Inflammatory macrophage treated with lipopolysaccharide for 1 hour (primary cell): ENCODE results near the gene PPFIBP1.
"Not testable (repeated sequence)": the region's sequence is repeated elsewhere in the genome, so short reads cannot be mapped to it uniquely, and the experiment has no call there.

Source experiments
- DNase-seq, 2 donors: peaks; one replicate each; pipeline ENCODE4 v3.0.0-alpha.2; 2020 to 2022

PPFIBP1 gene

GRCh38 chr12:27544858-27545257, 20.9 kb downstream of the PPFIBP1 start:
- not testable (repeated sequence) for DNase-seq

DNA sequence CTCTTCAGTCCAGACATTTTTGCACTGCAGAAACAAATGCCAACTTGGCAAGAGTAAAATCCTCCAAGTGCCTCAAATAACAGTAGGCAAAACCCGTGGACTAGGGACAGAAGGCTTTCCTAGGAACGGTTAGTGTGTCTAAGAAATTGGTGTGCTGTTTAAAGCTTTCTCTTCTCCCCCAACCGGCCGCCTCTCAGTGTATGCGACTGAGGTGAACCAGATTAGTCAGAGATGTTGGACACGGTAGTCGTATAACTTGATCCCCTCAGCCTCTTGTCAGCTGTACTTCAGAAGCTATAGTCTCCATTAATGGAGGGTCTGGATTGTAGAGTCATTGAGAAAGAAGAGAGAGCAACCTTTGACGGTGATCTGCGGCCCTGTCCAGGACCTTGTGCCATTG, 21.7 kb downstream of the PPFIBP1 start:
- DNase-seq = no peak

DNA sequence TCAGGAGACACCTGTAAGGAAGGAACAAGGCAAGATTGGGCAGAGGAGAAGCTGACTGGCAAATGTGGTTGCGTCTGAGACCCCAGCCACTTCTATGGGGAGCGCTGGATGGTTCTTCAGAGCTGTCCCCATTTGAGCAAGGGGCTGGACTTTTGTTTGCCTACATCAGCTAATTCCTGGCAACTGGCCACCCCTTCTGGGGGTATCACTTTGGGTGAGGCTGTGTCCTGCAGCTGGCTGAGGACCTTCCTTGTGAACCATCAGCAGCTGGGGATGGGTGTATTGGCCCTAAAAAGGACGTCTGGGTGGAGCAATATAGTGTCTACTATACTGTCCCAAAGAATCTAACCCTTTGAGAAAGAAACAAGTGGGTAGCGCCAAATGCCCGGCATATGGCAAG, 23.6 kb downstream of the PPFIBP1 start:
- no peak for DNase-seq

GRCh38 chr12:27548301-27549199, 24.5 kb downstream of the PPFIBP1 start:
- peak; percentile 20 to 45 for DNase-seq

DNA sequence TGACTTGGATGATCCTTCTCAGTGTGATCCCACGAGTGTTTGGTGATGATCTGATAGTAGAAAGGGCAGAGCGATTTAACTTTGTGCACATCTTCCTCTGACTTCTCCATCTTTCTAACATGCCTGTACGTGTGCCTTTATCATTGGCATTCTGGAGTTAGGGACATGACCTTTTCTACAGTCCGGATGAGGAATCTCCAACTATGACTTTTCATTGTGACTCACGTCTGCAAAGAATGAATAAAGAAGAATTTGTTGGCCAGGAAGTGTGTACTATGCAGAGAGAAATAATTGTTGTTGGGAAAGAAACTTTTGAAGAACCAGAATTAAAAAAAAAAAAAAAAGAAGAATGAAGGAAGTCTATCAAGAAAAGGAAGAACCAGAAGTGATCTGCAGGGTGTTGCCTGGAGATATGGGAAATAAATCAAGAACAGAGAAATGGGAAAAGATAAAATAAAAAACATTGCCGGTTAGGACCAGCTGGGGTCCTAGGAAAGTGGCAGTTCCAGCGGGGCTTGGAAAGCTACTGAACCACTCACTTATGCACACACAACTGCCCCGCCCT, 25.3 kb downstream of the PPFIBP1 start:
- DNase-seq = peak; percentile 45 to 50

DNA sequence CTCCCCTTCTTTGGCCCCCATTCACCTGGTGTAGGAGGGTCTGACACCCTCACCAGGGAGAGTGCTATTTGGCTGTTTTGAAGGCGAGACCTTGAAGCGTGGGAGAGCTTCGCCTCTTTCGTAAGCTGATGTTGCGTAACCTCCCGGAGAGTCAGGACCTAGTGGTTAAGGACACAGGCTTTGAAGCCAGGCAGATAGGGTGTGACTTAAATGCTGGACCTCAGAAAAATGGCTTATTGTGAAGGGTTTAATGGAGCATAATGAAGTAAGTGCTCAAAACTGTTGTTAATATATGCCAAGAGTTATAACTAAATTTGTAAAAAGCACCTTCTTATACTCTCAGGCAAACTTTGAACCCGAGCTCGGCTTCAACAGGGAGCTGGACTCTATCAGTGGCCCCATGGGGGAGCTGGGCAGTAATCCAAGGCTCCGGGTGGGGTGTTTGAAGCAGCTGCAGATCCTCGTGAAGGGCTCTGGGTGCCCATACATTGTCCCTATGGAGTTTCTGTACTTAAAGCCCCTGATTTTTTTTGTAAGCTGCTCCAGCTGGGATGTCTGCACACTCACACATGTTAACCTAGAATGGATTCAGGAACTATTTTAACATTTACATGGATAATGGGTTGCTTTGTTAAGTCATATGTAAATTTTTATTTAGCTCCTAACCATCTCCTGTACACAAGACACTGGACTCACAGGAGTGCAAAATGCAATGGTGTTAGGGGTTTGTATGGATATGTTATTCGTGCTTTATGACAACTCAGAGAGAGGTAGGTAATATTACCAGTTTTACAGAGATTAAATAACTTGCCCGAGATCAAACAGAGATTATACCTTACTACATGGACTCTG, 26.0 kb downstream of the PPFIBP1 start:
- peak; percentile 80 to 87 for DNase-seq

- no peak for DNase-seq
Observed at GRCh38 chr12:27550653-27550975, 26.6 kb downstream of the PPFIBP1 start.

DNA sequence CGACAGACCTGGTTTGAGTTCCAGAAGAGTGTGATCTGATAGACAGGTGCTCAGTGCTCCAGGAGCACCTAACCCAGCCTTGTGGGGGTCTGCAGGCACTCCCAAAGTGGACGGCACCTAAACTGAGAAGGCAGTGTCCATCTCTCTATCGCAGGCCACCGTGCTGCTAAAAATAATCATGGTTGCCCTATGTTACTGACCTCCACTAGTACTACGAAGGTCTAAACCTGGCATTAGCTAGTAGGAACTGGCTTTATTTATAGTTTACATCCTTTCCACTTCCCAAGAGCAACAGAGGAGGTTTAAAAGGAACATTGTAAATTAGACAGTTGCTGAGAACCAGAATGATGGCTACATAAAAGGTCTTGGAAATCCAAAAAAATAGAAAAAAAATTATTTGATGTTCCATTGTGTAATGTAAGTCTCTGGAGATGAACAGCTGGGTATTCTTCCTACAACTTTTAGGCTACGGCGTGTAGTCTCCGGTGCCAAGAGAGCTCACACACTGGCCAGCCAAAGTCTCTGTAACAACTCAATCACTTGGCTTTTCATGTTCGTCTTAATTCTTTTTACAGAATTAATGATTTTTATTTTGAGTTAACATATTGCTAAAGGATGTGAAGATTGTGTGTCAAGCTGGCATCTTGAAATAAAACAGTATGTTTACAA, 27.3 kb downstream of the PPFIBP1 start:
- no peak for DNase-seq

DNA sequence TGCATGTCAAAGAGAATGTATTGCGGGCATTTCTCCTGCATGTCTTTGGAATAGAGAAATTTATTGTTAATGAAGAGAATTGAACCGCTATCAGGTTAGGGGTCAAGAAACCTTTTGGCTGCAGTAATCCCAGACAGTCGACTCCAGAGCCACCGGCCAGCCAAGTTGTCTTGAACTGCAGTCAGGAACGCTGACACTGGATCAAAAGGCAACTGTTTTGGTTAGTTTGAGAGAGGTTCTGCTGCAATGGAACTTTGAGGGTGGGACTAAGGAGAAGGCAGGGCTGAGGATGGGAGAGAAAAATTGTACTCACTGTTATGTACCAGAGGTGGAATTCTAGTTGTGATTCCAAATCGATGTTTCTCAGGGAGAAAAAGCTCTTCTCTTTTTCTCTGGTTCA, 28.2 kb downstream of the PPFIBP1 start:
- DNase-seq = no peak

GRCh38 chr12:27552886-27553560, 29.0 kb downstream of the PPFIBP1 start:
- peak in 1 of 2 donors; percentile 28 for DNase-seq

DNA sequence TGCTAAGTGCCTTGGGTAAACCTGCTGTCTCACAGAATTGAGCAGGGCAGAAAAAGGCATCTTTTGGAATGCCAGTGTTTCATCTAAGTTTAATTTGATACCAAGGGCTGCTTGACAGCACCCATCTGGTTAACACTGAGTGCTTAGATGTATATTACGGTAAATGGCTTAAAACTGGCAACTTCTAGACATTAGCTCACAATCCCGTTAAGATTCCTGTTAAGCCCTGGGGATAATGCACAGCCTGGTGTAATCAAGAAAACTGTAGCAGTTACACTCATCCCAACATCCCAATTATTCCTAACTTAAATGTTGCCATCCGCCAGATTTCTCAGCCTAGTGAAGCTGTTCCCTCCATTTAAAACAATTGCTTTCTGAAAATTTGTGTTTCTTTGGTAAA, 29.9 kb downstream of the PPFIBP1 start:
- DNase-seq = no peak

- no peak for DNase-seq
Observed at GRCh38 chr12:27554421-27555186, 30.6 kb downstream of the PPFIBP1 start.

DNA sequence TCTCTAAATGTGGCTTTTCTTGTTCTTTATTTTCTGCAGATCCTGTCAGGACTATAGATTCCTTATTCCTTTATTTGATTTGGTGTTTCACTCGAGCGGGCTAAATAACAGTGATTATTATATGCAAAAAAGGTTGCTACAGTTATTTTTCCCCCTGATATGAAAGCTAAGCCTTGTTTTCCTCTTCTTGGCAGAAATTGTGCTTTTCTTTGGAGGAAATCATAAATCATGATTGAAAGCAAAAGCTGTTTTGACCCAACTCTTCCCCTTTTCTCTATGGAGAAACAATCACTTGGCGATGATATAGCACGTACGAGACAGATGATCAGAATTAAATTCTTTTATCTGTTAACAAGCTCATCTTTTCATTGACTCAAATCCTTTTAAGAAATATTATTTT, 31.4 kb downstream of the PPFIBP1 start:
- DNase-seq = peak in 1 of 2 donors; percentile 35

- peak; percentile 28 to 30 for DNase-seq
Observed at GRCh38 chr12:27555925-27556778, 32.1 kb downstream of the PPFIBP1 start.

DNA sequence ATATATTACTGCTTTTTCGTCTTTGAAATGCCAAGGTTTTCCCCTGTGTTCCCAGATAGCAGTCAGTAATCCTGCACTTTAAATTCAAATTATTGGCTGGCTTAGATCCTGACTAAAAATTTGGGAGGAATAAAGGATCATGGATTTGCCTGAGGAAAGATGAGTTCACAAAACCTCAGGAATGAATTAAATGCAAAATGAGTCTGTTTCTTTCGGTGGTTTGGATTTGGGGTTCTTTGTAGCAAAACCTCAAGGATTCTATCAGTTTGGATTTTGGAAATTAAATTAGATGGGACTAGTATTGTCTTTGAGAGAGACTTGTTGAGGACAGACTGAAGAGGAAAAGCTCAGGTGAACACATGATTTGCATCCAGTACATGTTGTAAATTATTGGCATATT, 36.1 kb downstream of the PPFIBP1 start:
- no peak for DNase-seq

DNA sequence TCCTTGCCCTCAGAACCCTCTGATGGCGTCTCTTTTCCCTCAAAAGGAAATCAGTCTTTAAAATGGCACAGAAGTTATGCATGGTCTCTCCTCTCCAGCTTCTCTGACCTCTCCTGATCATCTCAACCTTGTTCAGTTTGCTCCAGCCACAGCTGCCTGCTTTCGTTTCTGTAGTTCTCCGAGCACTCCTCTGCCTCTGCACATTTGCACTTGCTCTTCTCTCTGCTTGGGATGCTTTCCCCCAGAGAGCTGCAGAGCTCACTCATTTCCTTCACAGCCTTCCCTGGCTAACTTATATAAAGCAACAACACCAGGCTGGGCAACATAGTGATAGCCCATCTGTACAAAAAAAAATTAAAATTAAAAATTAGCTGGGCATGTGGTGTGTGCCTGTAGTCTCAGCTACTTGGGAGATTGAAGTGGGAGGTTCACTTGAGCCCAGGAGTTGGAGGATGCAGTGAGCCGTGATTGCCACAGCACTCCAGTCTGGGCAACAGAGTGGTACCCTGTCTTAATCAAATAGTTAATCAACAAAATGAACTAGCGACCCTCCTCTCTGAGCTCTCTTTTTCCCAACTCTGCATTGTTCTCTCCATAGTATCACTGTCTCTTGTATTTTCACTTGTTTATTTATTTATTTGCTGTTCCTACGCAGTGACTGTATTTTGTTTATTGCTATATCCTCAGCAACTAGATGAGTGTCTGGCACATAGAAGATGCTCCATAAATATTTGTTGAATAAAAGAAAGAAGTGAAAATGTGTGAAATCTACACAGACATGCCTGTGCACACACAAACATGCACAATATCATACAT, 37.7 kb downstream of the PPFIBP1 start:
- DNase-seq = no peak

- DNase-seq = no peak
Observed at GRCh38 chr12:27564612-27565213, 40.7 kb downstream of the PPFIBP1 start.

DNA sequence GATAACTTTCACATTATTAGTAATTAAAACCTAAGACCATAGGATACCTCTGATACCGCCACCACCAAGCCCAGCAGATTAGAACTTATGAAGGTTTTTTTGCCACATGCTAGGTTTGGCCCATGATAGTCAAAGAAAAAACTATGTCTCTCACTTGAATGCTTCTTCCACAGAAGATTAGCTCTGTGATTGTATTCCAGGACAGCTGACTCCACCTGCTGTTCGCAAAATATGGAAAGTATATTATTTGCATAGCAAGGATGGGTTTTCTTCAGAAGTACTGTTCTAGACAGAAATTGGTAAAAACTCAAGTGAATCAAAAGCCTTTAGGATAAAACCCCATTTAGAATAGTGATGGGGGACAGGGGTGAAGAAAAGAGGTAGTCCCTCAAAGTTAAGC, 42.2 kb downstream of the PPFIBP1 start:
- no peak for DNase-seq

- no peak for DNase-seq
Observed at GRCh38 chr12:27566626-27567025, 42.6 kb downstream of the PPFIBP1 start.
